Uterus (tissue), 2 donors: ENCODE results near the gene PPP1R26.

Experiments
- CTCF ChIP-seq, 4 experiments: fragments of 200-600 bp in 2 of 4; fragments of 450-650 bp in 2 of 4; sonication (generic) in 2 of 4; IDR thresholded peaks; one replicate each; pipeline ENCODE4 v1.5.1; 2016 to 2019; ENCODE audit warnings: antibody characterized with exemption in 4 of 4, mild to moderate bottlenecking in 2 of 4, moderate library complexity in 1 of 4
- POLR2A ChIP-seq, 2 donors: fragments of 450-650 bp; IDR thresholded peaks; one replicate each; pipeline ENCODE4 v1.6.1; 2016; ENCODE audit warnings: antibody characterized with exemption in 2 of 2, mild to moderate bottlenecking in 1 of 2, moderate library complexity in 1 of 2

DNA sequence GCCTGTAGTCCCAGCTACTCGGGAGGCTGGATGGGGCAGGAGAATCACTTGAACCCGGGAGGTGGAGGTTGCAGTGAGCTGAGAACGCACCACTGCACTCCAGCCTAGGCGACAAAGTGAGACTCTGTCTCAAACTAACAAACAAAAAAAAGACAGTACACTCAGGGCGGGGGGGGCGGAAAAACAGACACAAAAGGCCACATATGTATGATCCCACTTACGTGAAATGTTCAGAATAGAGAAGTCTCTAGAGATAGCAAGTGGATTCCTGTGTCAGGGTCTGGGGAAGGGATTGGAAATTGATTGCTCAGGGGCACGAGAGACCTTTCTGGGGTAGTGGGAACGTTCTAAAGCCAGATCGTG lies 32.6 kb downstream of the PPP1R26 start:
- no peak for TF ChIP-seq CTCF (IDR thresholded peaks at IDR 0.05)
- TF ChIP-seq POLR2A (IDR thresholded peaks at IDR 0.05): no peak
